Stimulated activated CD4-positive, alpha-beta T cell treated with anti-CD3 and anti-CD28 coated beads, Interleukin-1b, Interleukin-23, amount 100 ng/mL, for 48 hours (primary cell): ENCODE results near the gene GJA9.

ENCODE experiments used
- DNase-seq: peaks from one replicate; pipeline ENCODE4 v3.0.0-alpha.2; 2020

The GJA9 gene

DNA sequence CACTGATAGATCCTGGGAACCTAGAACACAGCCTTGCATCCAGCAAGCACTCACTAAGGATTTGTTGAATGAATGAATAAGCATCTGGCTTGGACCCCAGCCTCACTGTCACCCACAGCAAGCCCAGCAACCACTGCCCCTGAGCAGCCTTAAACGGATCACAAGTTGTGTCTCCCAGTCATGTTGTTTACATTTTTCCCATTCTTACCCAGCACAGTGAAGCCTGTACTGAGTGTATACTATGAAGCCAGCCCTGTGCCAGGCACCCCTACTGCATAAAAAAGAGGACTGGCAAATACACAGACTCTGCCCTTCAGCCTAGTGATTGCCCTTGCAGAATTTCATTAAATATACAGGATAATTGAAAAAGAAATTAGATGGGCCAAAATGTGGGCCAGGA is 52.0 kb downstream of the GJA9 start:
- DNase-seq = no peak

DNA sequence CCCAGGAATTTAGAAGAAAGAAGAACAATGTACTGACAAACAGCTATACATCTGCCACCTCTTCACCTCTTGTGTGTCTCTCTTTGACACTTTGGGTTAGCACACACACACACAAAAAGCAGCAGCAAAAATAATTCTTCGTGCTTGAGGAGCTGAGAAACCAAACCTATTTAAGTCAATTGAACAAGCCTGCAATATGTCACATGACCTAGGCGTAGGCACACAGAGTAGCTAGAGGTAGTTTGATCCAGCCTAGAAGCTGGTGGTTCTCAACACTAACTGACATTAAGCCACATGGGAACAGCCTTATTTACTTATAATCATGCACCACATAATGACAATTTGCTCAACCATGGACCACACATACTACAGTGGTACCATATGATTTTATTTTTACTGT is 54.1 kb downstream of the GJA9 start:
- DNase-seq = no peak

DNA sequence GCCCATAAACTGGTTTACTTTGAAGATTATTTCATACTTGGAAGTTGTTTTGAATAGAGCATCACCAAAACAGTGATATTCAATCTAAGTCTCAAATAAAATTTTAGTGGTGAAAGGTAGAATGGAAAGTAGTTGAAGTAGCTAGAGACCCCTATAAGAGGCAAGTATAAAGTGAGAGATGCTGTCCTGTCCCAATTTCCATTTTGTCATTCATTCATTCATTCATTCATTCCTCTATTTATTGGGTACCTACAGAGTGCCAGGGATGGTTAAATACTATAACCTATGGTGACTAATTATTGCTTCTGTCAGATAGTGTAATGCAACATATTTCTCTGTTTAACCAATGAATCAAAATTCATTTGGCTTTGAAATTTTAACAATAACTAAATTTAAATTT is 54.5 kb downstream of the GJA9 start:
- no peak for DNase-seq

DNA sequence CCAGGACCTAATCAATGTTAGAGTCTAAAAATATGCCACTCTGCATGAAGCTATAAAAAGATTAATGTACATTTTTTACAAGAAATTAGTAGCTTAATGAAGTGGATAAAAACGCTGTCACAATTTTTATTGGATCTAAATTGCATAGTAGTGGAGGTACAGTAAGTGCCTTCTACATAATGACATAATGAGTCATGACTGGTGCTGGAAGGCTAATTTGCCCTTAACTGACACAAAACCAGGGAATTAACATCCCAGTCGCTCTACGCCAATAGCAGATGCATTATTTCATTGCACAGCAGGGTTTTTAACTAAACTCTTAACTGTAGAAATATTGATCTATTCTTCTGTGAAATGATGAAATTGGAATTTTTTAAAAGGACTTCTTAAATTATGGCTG is 55.1 kb downstream of the GJA9 start:
- DNase-seq = no peak
